HepG2 (cell line): Measurements from ENCODE around the gene VPS4A. TPM values are rescaled to one million over a fixed set of nuclear protein-coding genes. Genes with fewer than 3 reads are reported as not detected.

Experiments
- ATAC-seq: fragments of 200-7000 bp; cut with Tn5 transposase; 3 replicates; pipeline ENCODE4 v1.9.1; 2020; ENCODE audit warnings: mild to moderate bottlenecking, moderate library complexity
- BruUV-seq: library from RNA; stranded (reverse); fragments of 400-500 nt; replicated peaks from 2 replicates; lab custom pipeline; 2021; lab: Mats Ljungman, UMichigan
- CTCF ChIA-PET: fragments of 300-600 bp; formaldehyde crosslinking; extraction: SDS; loops from one replicate; lab custom pipeline; 2021; ENCODE audit warnings: low total read pairs, inconsistent platforms, low intra/inter-chr PET ratio; lab: Yijun Ruan, JAX
- POLR2A ChIA-PET: fragments of 350-600 bp; sonication (Branson Sonifier 250); formaldehyde crosslinking; loops from one replicate; lab custom pipeline; 2020; ENCODE audit warnings: antibody characterized with exemption, inconsistent platforms; lab: Yijun Ruan, JAX
- DNase-seq: peaks from one replicate; pipeline ENCODE4 v3.0.0-alpha.2; 2015; ENCODE audit warnings: low spot score
- FAIRE-seq: peaks from 3 replicates; lab custom pipeline; 2011; peaks lifted over from hg19 to GRCh38; lab: Jason Lieb, UNC
- H2AFZ ChIP-seq: one replicate; pipeline ENCODE4 v1.6.1; 2011; ENCODE audit warnings: low read length, inconsistent platforms
- H3K27ac ChIP-seq: fragments of 300-600 bp; 3 replicates; pipeline ENCODE4 v1.8.0; 2011; ENCODE audit warnings: mixed run types, mild to moderate bottlenecking, mixed read lengths, low read length, inconsistent platforms; ENCODE audit not compliant: insufficient read depth; ENCODE audit errors: extremely low read length
- H3K27me3 ChIP-seq, 2 experiments: fragments of 200-600 bp in 1 of 2; 2 replicates in 1 of 2; 3 replicates in 1 of 2; pipeline versions ENCODE4 v1.6.0 to v1.8.0; 2011; ENCODE audit warnings: low read length in 2 of 2, mild to moderate bottlenecking in 2 of 2, moderate library complexity in 2 of 2, inconsistent platforms in 1 of 2; ENCODE audit not compliant: insufficient read depth in 2 of 2, control insufficient read depth in 1 of 2
- H3K36me3 ChIP-seq, 2 experiments: fragments of 200-600 bp in 1 of 2; replicated peaks in 1 of 2; 2 replicates in 1 of 2; 3 replicates in 1 of 2; pipeline versions ENCODE4 v1.5.1 to v1.8.0; 2011; ENCODE audit warnings: low read length in 2 of 2, inconsistent platforms in 1 of 2; ENCODE audit not compliant: insufficient read depth in 2 of 2, control insufficient read depth in 1 of 2
- H3K4me1 ChIP-seq: 2 replicates; pipeline ENCODE4 v1.5.1; 2012; ENCODE audit warnings: low read length, inconsistent platforms; ENCODE audit not compliant: insufficient read depth
- H3K4me2 ChIP-seq: 2 replicates; pipeline ENCODE4 v1.6.0; 2011; ENCODE audit warnings: low read depth, low read length, inconsistent platforms
- H3K4me3 ChIP-seq, 3 experiments: fragments of 200-600 bp in 1 of 3; sonication (generic), shearing (Covaris generic) in 1 of 3; replicated peaks in 1 of 3; 2 replicates each; pipeline ENCODE4 v1.5.1; 2011 to 2016; ENCODE audit warnings: low read length in 3 of 3, inconsistent platforms in 2 of 3, low read depth in 2 of 3, mild to moderate bottlenecking in 2 of 3, control low read depth in 1 of 3, mixed read lengths in 1 of 3; ENCODE audit not compliant: insufficient read depth in 1 of 3
- H3K79me2 ChIP-seq: one replicate; pipeline ENCODE4 v1.6.1; 2011; ENCODE audit warnings: low read length, inconsistent platforms; ENCODE audit not compliant: insufficient read depth
- H3K9ac ChIP-seq: 2 replicates; pipeline ENCODE4 v1.6.0; 2011; ENCODE audit warnings: mild to moderate bottlenecking, low read depth, low read length, inconsistent platforms; ENCODE audit not compliant: insufficient read depth
- H3K9me3 ChIP-seq: 2 replicates; pipeline ENCODE4 v1.5.1; 2012; ENCODE audit warnings: mild to moderate bottlenecking, low read length
- H4K20me1 ChIP-seq: 2 replicates; pipeline ENCODE4 v1.6.0; 2011; ENCODE audit warnings: inconsistent platforms, mild to moderate bottlenecking, low read length, moderate library complexity; ENCODE audit not compliant: insufficient read depth
- BRD4 ChIP-seq: sonication (generic); formaldehyde crosslinking; IDR thresholded peaks from 2 replicates; pipeline ENCODE4 v1.4.0; 2020; ENCODE audit warnings: missing genetic modification reagents
- EED ChIP-seq: sonication (generic); formaldehyde crosslinking; IDR thresholded peaks from 2 replicates; pipeline ENCODE4 v1.5.0; 2020; ENCODE audit warnings: mild to moderate bottlenecking, missing genetic modification reagents
- FOXO4 ChIP-seq: sonication (generic); formaldehyde crosslinking; conservative IDR thresholded peaks from 2 replicates; pipeline ENCODE4 v1.8.1; 2023; ENCODE audit warnings: missing genetic modification reagents
- GABPA ChIP-seq, 2 experiments: IDR thresholded peaks; 2 replicates each; pipeline ENCODE4 v1.6.1; 2011 to 2016; ENCODE audit warnings: low read depth in 2 of 2, low read length in 1 of 2, missing biosample characterization in 1 of 2, missing genetic modification characterization in 1 of 2
- GATA4 ChIP-seq: sonication (generic); IDR thresholded peaks from 2 replicates; pipeline ENCODE4 v1.6.1; 2016; ENCODE audit warnings: antibody characterized with exemption, low read depth, borderline replicate concordance
- HMGXB4 ChIP-seq, 2 experiments: sonication (generic) in 1 of 2; formaldehyde crosslinking in 1 of 2; IDR thresholded peaks; 2 replicates each; pipeline versions ENCODE4 v1.4.0 to v1.6.1; 2018 to 2020; ENCODE audit warnings: missing genetic modification reagents in 2 of 2, borderline replicate concordance in 1 of 2, low read depth in 1 of 2, mild to moderate bottlenecking in 1 of 2, missing biosample characterization in 1 of 2
- KDM5B ChIP-seq: sonication (generic); formaldehyde crosslinking; IDR thresholded peaks from 2 replicates; pipeline ENCODE4 v1.4.0; 2020; ENCODE audit warnings: missing genetic modification reagents, mild to moderate bottlenecking, borderline replicate concordance
- MEF2D ChIP-seq: sonication (generic); formaldehyde crosslinking; IDR thresholded peaks from 2 replicates; pipeline ENCODE4 v1.5.1; 2020; ENCODE audit warnings: mild to moderate bottlenecking, missing genetic modification reagents
- NRL ChIP-seq: sonication (generic); formaldehyde crosslinking; IDR thresholded peaks from 2 replicates; pipeline ENCODE4 v1.5.0; 2020; ENCODE audit warnings: missing genetic modification reagents, mild to moderate bottlenecking, moderate library complexity, borderline replicate concordance
- RAD21 ChIP-seq: fragments of 450-650 bp; formaldehyde crosslinking; IDR thresholded peaks from 2 replicates; pipeline ENCODE4 v1.5.0; 2020; ENCODE audit warnings: mild to moderate bottlenecking
- RNF2 ChIP-seq: fragments of 450-650 bp; conservative IDR thresholded peaks from 2 replicates; pipeline ENCODE4 v1.6.1; 2016; ENCODE audit warnings: low read depth
- SSRP1 ChIP-seq: IDR thresholded peaks from 2 replicates; pipeline ENCODE4 v1.6.1; 2016; ENCODE audit warnings: control low read depth
- ZBTB7A ChIP-seq: sonication (generic); formaldehyde crosslinking; IDR thresholded peaks from 2 replicates; pipeline ENCODE4 v1.8.0; 2022; ENCODE audit warnings: mild to moderate bottlenecking, missing genetic modification reagents
- ZNF431 ChIP-seq: sonication (generic); formaldehyde crosslinking; IDR thresholded peaks from 2 replicates; pipeline ENCODE4 v1.9.0; 2022; ENCODE audit warnings: missing genetic modification reagents, low read depth, mild to moderate bottlenecking, borderline replicate concordance
- ZNF788 ChIP-seq: sonication (generic); formaldehyde crosslinking; IDR thresholded peaks from 2 replicates; pipeline ENCODE4 v1.5.0; 2020; ENCODE audit warnings: mild to moderate bottlenecking, missing genetic modification reagents, borderline replicate concordance
- ZNF879 ChIP-seq: sonication (generic); formaldehyde crosslinking; IDR thresholded peaks from 2 replicates; pipeline ENCODE4 v1.8.1; 2023; ENCODE audit warnings: missing genetic modification reagents
- ZSCAN22 ChIP-seq: sonication (generic); formaldehyde crosslinking; IDR thresholded peaks from 2 replicates; pipeline ENCODE4 v1.4.0; 2020; ENCODE audit warnings: mild to moderate bottlenecking, missing genetic modification reagents
- WGBS: methylation state at CpG from one replicate; pipeline ENCODE4 v1.1.6; 2017; ENCODE audit warnings: low lambda C conversion rate; 5-methylcytosine and 5-hydroxymethylcytosine counted together
- in situ Hi-C: cut with HindIII; loops from 2 replicates; pipeline ENCODE4 v1.10.0; 2017; ENCODE audit warnings: low pct_unique_long_range_greater_than_20kb; ENCODE audit not compliant: extremely low pct_ligation_motif_present
- intact Hi-C: fragments of 100-400 bp; cut with micrococcal nuclease; formaldehyde crosslinking; loops from one replicate; pipeline ENCODE4 v1.10.0; 2022; ENCODE audit not compliant: unreplicated experiment
- polyA plus RNA-seq, 8 experiments: library from polyadenylated mRNA; depleted of rRNA in 3 of 8; stranded (reverse) in 7 of 8; unstranded in 1 of 8; fragments of >200 nt; fragmentation: Illumina TruSeq in 4 of 8; extraction: Trizol in 4 of 8; gene quantifications; 2 replicates each; pipeline versions ENCODE4 v1.2.1 to v1.2.3, GENCODE V29; 2011 to 2016; ENCODE audit warnings: low read depth in 4 of 8, missing spikeins in 1 of 8, mixed read lengths in 1 of 8; ENCODE audit not compliant: insufficient read depth in 1 of 8
- total RNA-seq, 5 experiments: library from RNA; depleted of rRNA; stranded (reverse); fragments of >200 nt; fragmentation: Illumina TruSeq; extraction: Trizol; gene quantifications; 2 replicates each; pipeline ENCODE4 v1.2.3, GENCODE V29; 2016; ENCODE audit warnings: low read depth in 1 of 5
- TF ChIP-seq, protein P1 (sequence below): sonication (generic); formaldehyde crosslinking; IDR thresholded peaks from 2 replicates; pipeline ENCODE4 v1.5.1; 2020; ENCODE audit warnings: missing genetic modification reagents, mild to moderate bottlenecking, borderline replicate concordance

Gene VPS4A
- total and polyA plus RNA-seq, 2 of the 13 experiments (the other 11 are each of a cell fraction or from before 2014, with no cell fraction given) = 13.2 to 27.9 TPM

DNA sequence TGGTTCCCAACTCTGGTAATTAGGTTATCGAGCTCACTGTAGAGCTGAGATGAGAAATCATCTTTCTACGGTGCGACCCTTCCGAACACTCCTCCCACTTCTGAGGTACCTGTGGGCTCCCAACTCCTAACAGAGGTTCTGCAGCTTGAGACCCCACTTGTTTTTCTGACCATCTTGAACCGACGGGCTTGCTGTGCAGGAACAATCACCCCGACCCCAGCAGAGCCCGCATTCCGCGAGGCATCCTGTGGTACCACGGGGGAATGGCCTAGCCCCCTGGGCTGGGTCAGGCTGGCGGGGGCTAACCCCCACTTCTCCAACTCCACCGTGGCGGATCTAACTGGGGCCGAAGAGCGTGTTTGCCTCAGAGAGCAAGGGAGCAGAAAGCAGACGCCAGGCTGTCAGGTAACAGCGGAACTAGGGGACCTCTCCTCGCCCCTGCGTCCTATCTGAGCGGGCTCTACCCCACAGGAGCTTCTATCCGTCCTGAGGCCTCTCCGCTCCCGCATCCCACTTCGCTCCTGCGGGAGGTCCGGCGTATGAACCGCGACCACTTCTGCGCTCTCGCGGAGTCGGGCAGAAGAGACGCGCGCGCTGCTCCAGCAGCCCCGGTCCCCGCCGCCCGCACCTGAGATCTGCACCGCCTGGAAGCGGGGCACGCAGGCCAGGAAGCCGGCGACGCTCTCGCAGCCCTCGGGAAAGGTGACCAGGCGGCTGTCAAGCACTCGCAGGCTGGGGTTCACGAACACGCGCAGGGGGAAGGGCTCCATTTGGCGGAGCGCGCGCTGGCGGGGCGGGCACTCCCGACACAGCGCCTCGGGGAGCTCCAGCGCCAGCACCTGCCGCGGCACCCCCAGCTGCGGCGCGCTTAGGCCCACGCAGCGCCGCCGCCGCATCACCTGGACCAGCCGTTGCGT is 18.5 kb downstream of the VPS4A start:
- WGBS = 12% methylated on average over 43 of the region's 77 CpGs
- H2AFZ ChIP-seq = no peak overlapping the region
- peak overlapping the region; percentile 87 for H3K27ac ChIP-seq
- CTCF ChIA-PET = interaction anchor here (1.3 kb wide), 1 partner anchor 10 kb away, joined by 4 read pairs; the partner anchor contains the start of genes COG8 and NIP7
- no peak for DNase-seq
- peaks cover 31% of the 10 kb centered on the region for H4K20me1 ChIP-seq
- peak overlapping the region; percentile 70 to 88 (median 84) for H3K4me3 ChIP-seq
- ATAC-seq = peak; percentile 25
- peaks cover 63% of the 10 kb centered on the region for H3K79me2 ChIP-seq
- H3K4me2 ChIP-seq = peak overlapping the region; percentile 80
- peaks cover 14 to 41% of the 10 kb centered on the region in 2 experiments for H3K36me3 ChIP-seq
- no TSS peak for BruUV-seq
- peaks cover 58% of the 10 kb centered on the region for H3K4me1 ChIP-seq
- no peaks in the 10 kb centered on the region for H3K9me3 ChIP-seq
- no peaks in the 10 kb centered on the region for H3K27me3 ChIP-seq
- in situ Hi-C loops (no loop called here), intact Hi-C loops (loop anchor here (1.0 kb wide), 1 partner anchor 10 kb away; the partner anchor contains the start of genes COG8 and NIP7)
- FAIRE-seq = no peak
- peak overlapping the region; percentile 88 for H3K9ac ChIP-seq
- POLR2A ChIA-PET = interaction anchor here (0.9 to 5.8 kb wide), 7 partner anchors 10 to 142 kb away, joined by 3 to 52 read pairs (median 5); partner anchors contain the start of genes COG8, NIP7, SNTB2 and TMED6
- 0 out of 2 replicates have a peak, but pooled peaks have one; percentile 1 for TF ChIP-seq BRD4
- TF ChIP-seq GABPA (IDR thresholded peaks at IDR 0.05; ENCODE audit: low read depth, low read length) = no peak
- TF ChIP-seq GABPA (CRISPR knock-in tag; IDR thresholded peaks at IDR 0.05; ENCODE audit: low read depth) = 0 out of 2 replicates have a peak, but pooled peaks have one; percentile 3
- TF ChIP-seq FOXO4 (CRISPR knock-in tag) = 0 out of 2 replicates have a peak, but pooled peaks have one; percentile 97
- TF ChIP-seq EED (CRISPR knock-in tag) = peak; percentile 25; the same call in 1 of the 2 replicates
- TF ChIP-seq RNF2 = no peak
- 0 out of 2 replicates have a peak, but pooled peaks have one; percentile 6 for TF ChIP-seq GATA4
- 0 out of 2 replicates have a peak, but pooled peaks have one; percentile 6 for TF ChIP-seq ZNF431 (CRISPR knock-in tag)
- 0 out of 2 replicates have a peak, but pooled peaks have one; percentile 34 for TF ChIP-seq ZNF788 (CRISPR knock-in tag)
- TF ChIP-seq NRL (CRISPR knock-in tag) = peak; percentile 80
- peak; percentile 34; the same call in 1 of the 2 replicates for TF ChIP-seq MEF2D (CRISPR knock-in tag)
- peak; percentile 30; the same call in 1 of the 2 replicates for TF ChIP-seq KDM5B
- TF ChIP-seq, protein P1, sequence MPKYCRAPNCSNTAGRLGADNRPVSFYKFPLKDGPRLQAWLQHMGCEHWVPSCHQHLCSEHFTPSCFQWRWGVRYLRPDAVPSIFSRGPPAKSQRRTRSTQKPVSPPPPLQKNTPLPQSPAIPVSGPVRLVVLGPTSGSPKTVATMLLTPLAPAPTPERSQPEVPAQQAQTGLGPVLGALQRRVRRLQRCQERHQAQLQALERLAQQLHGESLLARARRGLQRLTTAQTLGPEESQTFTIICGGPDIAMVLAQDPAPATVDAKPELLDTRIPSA (CRISPR knock-in tag) = peak; percentile 88; the same call in 1 of the 2 replicates
- TF ChIP-seq ZBTB7A (CRISPR knock-in tag) = peak; percentile 43; the same call in 1 of the 2 replicates
- TF ChIP-seq ZNF879 = peak; percentile 4; the same call in 1 of the 2 replicates
- TF ChIP-seq HMGXB4 (CRISPR knock-in tag; IDR thresholded peaks at IDR 0.05; ENCODE audit: borderline replicate concordance in 1 of 2, low read depth in 1 of 2) = 0 out of 4 replicates have a peak, but pooled peaks of 1 of the 2 experiments have one; percentile 20
- 0 out of 2 replicates have a peak, but pooled peaks have one; percentile 13 for TF ChIP-seq SSRP1 (CRISPR knock-in tag)
- TF ChIP-seq ZSCAN22 (CRISPR knock-in tag) = 0 out of 2 replicates have a peak, but pooled peaks have one; percentile 21
- TF ChIP-seq RAD21 = peak; percentile 9; the same call in 1 of the 2 replicates
